Measurements from ENCODE around the gene FAAP100.

GRCh38 chr17:81491761-81492160 is 60.4 kb downstream of the FAAP100 start:
- TF ChIP-seq CTCF (IDR thresholded peaks at IDR 0.05; ENCODE audit: insufficient read depth, low read length) (no peak), GABPA (IDR thresholded peaks at IDR 0.05; ENCODE audit: low read depth) (no peak), POLR2AphosphoS5 (IDR thresholded peaks at IDR 0.05; ENCODE audit: low read depth) (no peak), REST (IDR thresholded peaks at IDR 0.05; ENCODE audit: insufficient replicate concordance, low read depth) (no peak), SPI1 (IDR thresholded peaks at IDR 0.05; ENCODE audit: borderline replicate concordance, low read depth) (no peak)

Data from HL-60 (cell line).